ENCODE data around the gene GFOD2.

The GFOD2 gene

DNA sequence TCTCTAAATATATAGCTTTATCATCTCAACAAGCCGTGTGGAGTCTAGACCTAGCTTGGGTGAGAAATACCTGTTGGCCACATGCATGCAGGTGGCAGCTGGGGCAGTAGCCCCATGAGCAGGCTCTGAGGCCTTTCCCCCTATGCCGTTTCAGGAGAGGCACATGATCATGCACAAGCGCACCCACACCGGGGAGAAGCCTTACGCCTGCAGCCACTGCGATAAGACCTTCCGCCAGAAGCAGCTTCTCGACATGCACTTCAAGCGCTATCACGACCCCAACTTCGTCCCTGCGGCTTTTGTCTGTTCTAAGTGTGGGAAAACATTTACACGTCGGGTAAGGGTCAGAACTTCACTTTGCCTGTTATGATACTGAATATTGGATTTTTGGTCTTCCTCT lies 90.9 kb downstream of the GFOD2 start:
- no peak for DNase-seq

All from MV-4-11 (cell line).